GM19099 (cell line): Measurements from ENCODE around the gene SF1.

Experiments used
- POLR2A ChIP-seq: IDR thresholded peaks from 3 replicates; pipeline ENCODE4 v1.6.1; 2011; ENCODE audit warnings: low read depth; ENCODE audit not compliant: insufficient read length; ENCODE audit errors: extremely low read depth

SF1 gene

GRCh38 chr11:64739871-64740270 is 38.5 kb downstream of the SF1 start:
- no peak for TF ChIP-seq POLR2A

- no peak for TF ChIP-seq POLR2A
These were observed 41.7 kb downstream of the SF1 start for GRCh38 chr11:64736654-64737053.

GRCh38 chr11:64735725-64736259 is 42.5 kb downstream of the SF1 start:
- no peak for TF ChIP-seq POLR2A

- no peak for TF ChIP-seq POLR2A
These were observed 43.3 kb downstream of the SF1 start for GRCh38 chr11:64734811-64735724.

GRCh38 chr11:64731601-64732000 is 46.7 kb downstream of the SF1 start:
- TF ChIP-seq POLR2A, result no peak

GRCh38 chr11:64729851-64730382 is 48.4 kb downstream of the SF1 start:
- no peak for TF ChIP-seq POLR2A

GRCh38 chr11:64728757-64729365 is 49.5 kb downstream of the SF1 start:
- TF ChIP-seq POLR2A, result no peak

GRCh38 chr11:64726867-64727530 is 51.3 kb downstream of the SF1 start:
- TF ChIP-seq POLR2A, result no peak

- TF ChIP-seq POLR2A, result no peak
These were observed 52.1 kb downstream of the SF1 start for GRCh38 chr11:64726211-64726641.

GRCh38 chr11:64724863-64725532 is 53.3 kb downstream of the SF1 start:
- TF ChIP-seq POLR2A, result no peak

GRCh38 chr11:64723907-64724862 is 54.2 kb downstream of the SF1 start:
- no peak for TF ChIP-seq POLR2A

- peak; percentile 9 for TF ChIP-seq POLR2A
These were observed 55.0 kb downstream of the SF1 start, which contains the start of gene NRXN2 for GRCh38 chr11:64723117-64723906. NRXN2 (minus strand) TSS chr11:64723197; CDS start chr11:64713699, 9,498 bp downstream.
